KMS-11 (cell line): ENCODE results near the gene RAPGEF2.

Source experiments
- H2AFZ ChIP-seq: fragments of 200-600 bp; sonication (generic); 2 replicates; pipeline ENCODE4 v1.6.1; 2016; ENCODE audit warnings: antibody characterized with exemption, mixed run types, low read depth
- H3K27ac ChIP-seq: fragments of 200-600 bp; sonication (generic); 2 replicates; pipeline ENCODE4 v1.6.1; 2016; ENCODE audit warnings: mild to moderate bottlenecking, mixed run types
- H3K27me3 ChIP-seq: fragments of 200-600 bp; sonication (generic); 2 replicates; pipeline ENCODE4 v1.6.1; 2017; ENCODE audit warnings: mild to moderate bottlenecking, low read depth, mixed run types, moderate library complexity; ENCODE audit not compliant: insufficient read depth
- H3K36me3 ChIP-seq: fragments of 200-600 bp; sonication (generic); 2 replicates; pipeline ENCODE4 v1.6.1; 2017; ENCODE audit warnings: mild to moderate bottlenecking, mixed run types; ENCODE audit not compliant: insufficient read depth
- H3K4me1 ChIP-seq: fragments of 200-600 bp; sonication (generic); 2 replicates; pipeline ENCODE4 v1.6.1; 2016; ENCODE audit warnings: mild to moderate bottlenecking, low read depth, mixed run types; ENCODE audit not compliant: poor library complexity, severe bottlenecking
- H3K4me2 ChIP-seq: fragments of 200-600 bp; sonication (generic); 2 replicates; pipeline ENCODE4 v1.7.0; 2016; ENCODE audit warnings: mild to moderate bottlenecking, mixed run types
- H3K4me3 ChIP-seq: fragments of 200-600 bp; sonication (generic); IDR thresholded peaks from 2 replicates; pipeline ENCODE4 v1.6.1; 2017; ENCODE audit warnings: low read depth, low read length, mixed read lengths; ENCODE audit not compliant: insufficient read depth
- H3K79me2 ChIP-seq: fragments of 200-600 bp; sonication (generic); 2 replicates; pipeline ENCODE4 v1.6.1; 2016; ENCODE audit warnings: low read depth, mixed run types; ENCODE audit not compliant: insufficient read depth
- H3K9ac ChIP-seq: fragments of 200-600 bp; sonication (generic); 2 replicates; pipeline ENCODE4 v1.6.1; 2016; ENCODE audit warnings: mild to moderate bottlenecking, mixed run types
- H4K20me1 ChIP-seq: fragments of 200-600 bp; sonication (generic); 2 replicates; pipeline ENCODE4 v1.6.1; 2016; ENCODE audit warnings: mild to moderate bottlenecking, mixed run types; ENCODE audit not compliant: insufficient read depth
- CTCF ChIP-seq: fragments of 200-600 bp; sonication (generic); conservative IDR thresholded peaks from 2 replicates; pipeline ENCODE4 v1.6.1; 2017; ENCODE audit warnings: low read depth, mild to moderate bottlenecking, antibody characterized with exemption, low read length, moderate library complexity, mixed read lengths

Gene RAPGEF2

DNA sequence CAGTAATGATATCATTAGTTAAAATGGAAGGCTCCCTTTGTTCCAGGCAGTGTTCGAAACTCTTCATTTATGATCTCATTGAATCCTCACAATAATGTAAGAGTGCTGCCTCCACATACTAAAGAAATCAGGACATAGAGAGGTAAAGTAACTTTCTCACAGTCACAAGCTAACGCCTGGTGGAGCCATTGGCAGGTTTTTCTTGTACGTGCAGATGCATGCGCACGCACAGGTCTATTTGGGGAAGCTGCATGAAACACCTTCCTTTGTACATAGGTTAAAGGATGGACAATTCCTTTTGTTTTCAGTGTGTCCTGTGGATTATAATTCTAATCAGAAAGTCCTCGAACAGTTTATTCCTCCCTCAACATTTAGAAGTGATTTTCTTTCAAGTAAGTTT is 176.2 kb downstream of the RAPGEF2 start:
- Histone ChIP-seq H3K27me3 (no peaks in the 10 kb centered on the region), H3K4me3 (no peak overlapping the region), H3K79me2 (no peaks in the 10 kb centered on the region), H3K27ac (no peak overlapping the region), H3K9ac (no peak overlapping the region), H3K36me3 (no peaks in the 10 kb centered on the region), H4K20me1 (no peaks in the 10 kb centered on the region), H3K4me1 (no peaks in the 10 kb centered on the region), H2AFZ (no peak overlapping the region), H3K4me2 (no peak overlapping the region)
- no peak for TF ChIP-seq CTCF

- H3K4me2 ChIP-seq, result no peak overlapping the region
- H3K27ac ChIP-seq, result no peak overlapping the region
- no peaks in the 10 kb centered on the region for H3K79me2 ChIP-seq
- H3K36me3 ChIP-seq, result no peaks in the 10 kb centered on the region
- no peak overlapping the region for H2AFZ ChIP-seq
- no peak overlapping the region for H3K4me3 ChIP-seq
- no peak for TF ChIP-seq CTCF
- no peak overlapping the region for H3K9ac ChIP-seq
- H3K4me1 ChIP-seq, result no peaks in the 10 kb centered on the region
- H3K27me3 ChIP-seq, result no peaks in the 10 kb centered on the region
- no peaks in the 10 kb centered on the region for H4K20me1 ChIP-seq
Measured at GRCh38 chr4:159280442-159281172, 177.7 kb downstream of the RAPGEF2 start.

- H4K20me1 ChIP-seq, result no peaks in the 10 kb centered on the region
- H3K27ac ChIP-seq, result no peak overlapping the region
- no peak overlapping the region for H2AFZ ChIP-seq
- H3K4me3 ChIP-seq, result no peak overlapping the region
- no peak for TF ChIP-seq CTCF
- no peaks in the 10 kb centered on the region for H3K79me2 ChIP-seq
- no peak overlapping the region for H3K4me2 ChIP-seq
- no peak overlapping the region for H3K9ac ChIP-seq
- no peaks in the 10 kb centered on the region for H3K4me1 ChIP-seq
- H3K36me3 ChIP-seq, result no peaks in the 10 kb centered on the region
- H3K27me3 ChIP-seq, result no peaks in the 10 kb centered on the region
Measured at GRCh38 chr4:159281771-159282170, 178.9 kb downstream of the RAPGEF2 start.

- Histone ChIP-seq H3K9ac (no peak overlapping the region), H3K27ac (no peak overlapping the region), H3K4me1 (no peaks in the 10 kb centered on the region), H3K36me3 (no peaks in the 10 kb centered on the region), H3K4me3 (no peak overlapping the region), H3K4me2 (no peak overlapping the region), H2AFZ (no peak overlapping the region), H3K79me2 (no peaks in the 10 kb centered on the region), H3K27me3 (no peaks in the 10 kb centered on the region), H4K20me1 (no peaks in the 10 kb centered on the region)
- TF ChIP-seq CTCF, result no peak
Measured at GRCh38 chr4:159282329-159282728, 179.4 kb downstream of the RAPGEF2 start.
